Neural progenitor cell (in vitro differentiated cells): Measurements from ENCODE around the gene SEMA3B. TPM values are rescaled to one million over a fixed set of nuclear protein-coding genes. Genes with fewer than 3 reads are reported as not detected.
A peak's percentile ranks its signal among the peaks of the same experiment; 100 is the strongest.

Experiments
- DNase-seq: peaks from one replicate; pipeline ENCODE4 v3.0.0-alpha.2; 2016; ENCODE audit warnings: low spot score
- H2AFZ ChIP-seq: fragments of 200-600 bp; sonication (generic); replicated peaks from 2 replicates; pipeline ENCODE4 v1.6.1; 2016; ENCODE audit warnings: antibody characterized with exemption
- H3F3A ChIP-seq: fragments of 200-600 bp; sonication (generic); 2 replicates; pipeline ENCODE4 v1.6.1; 2016; ENCODE audit warnings: antibody characterized with exemption, low read depth
- H3K27ac ChIP-seq: fragments of 200-600 bp; sonication (generic); 2 replicates; pipeline ENCODE4 v1.5.1; 2016; ENCODE audit warnings: mild to moderate bottlenecking
- H3K27me3 ChIP-seq: fragments of 200-600 bp; sonication (generic); 2 replicates; pipeline ENCODE4 v1.6.1; 2016; ENCODE audit warnings: mild to moderate bottlenecking, moderate library complexity
- H3K36me3 ChIP-seq: fragments of 200-600 bp; sonication (generic); 2 replicates; pipeline ENCODE4 v1.5.1; 2016
- H3K4me1 ChIP-seq: fragments of 200-600 bp; sonication (generic); 2 replicates; pipeline ENCODE4 v1.6.1; 2016; ENCODE audit warnings: mixed run types
- H3K4me2 ChIP-seq: fragments of 200-600 bp; sonication (generic); 2 replicates; pipeline ENCODE4 v1.6.1; 2016
- H3K4me3 ChIP-seq: fragments of 200-600 bp; sonication (generic); 2 replicates; pipeline ENCODE4 v1.5.1; 2016
- H3K79me2 ChIP-seq: fragments of 200-600 bp; sonication (generic); 2 replicates; pipeline ENCODE4 v1.6.1; 2016; ENCODE audit warnings: low read depth
- H3K9ac ChIP-seq: fragments of 200-600 bp; sonication (generic); 2 replicates; pipeline ENCODE4 v1.6.1; 2016
- H3K9me3 ChIP-seq: fragments of 200-600 bp; sonication (generic); 2 replicates; pipeline ENCODE4 v1.5.1; 2016; ENCODE audit warnings: low read depth
- H4K20me1 ChIP-seq: fragments of 200-600 bp; sonication (generic); 2 replicates; pipeline ENCODE4 v1.6.1; 2016; ENCODE audit warnings: low read depth
- H3K27ac Mint-ChIP-seq: 3 replicates; pipeline ENCODE4 v1.8.0; 2021; ENCODE audit warnings: mixed read lengths
- H3K27me3 Mint-ChIP-seq: 2 replicates; pipeline ENCODE4 v1.8.0; 2022; ENCODE audit warnings: low read depth, mild to moderate bottlenecking, inconsistent platforms, moderate library complexity, mixed read lengths; ENCODE audit not compliant: insufficient read depth
- H3K36me3 Mint-ChIP-seq: 3 replicates; pipeline ENCODE4 v1.8.0; 2021; ENCODE audit warnings: mixed read lengths
- H3K4me1 Mint-ChIP-seq: 3 replicates; pipeline ENCODE4 v1.8.0; 2021; ENCODE audit warnings: mixed read lengths
- H3K4me3 Mint-ChIP-seq: 3 replicates; pipeline ENCODE4 v1.8.0; 2021; ENCODE audit warnings: mild to moderate bottlenecking, moderate library complexity, mixed read lengths
- H3K9me3 Mint-ChIP-seq: 3 replicates; pipeline ENCODE4 v1.8.0; 2020; ENCODE audit warnings: mixed read lengths
- EZH2 ChIP-seq: fragments of 200-600 bp; sonication (generic); IDR thresholded peaks from 2 replicates; pipeline ENCODE4 v1.6.1; 2017; ENCODE audit warnings: antibody characterized with exemption, mild to moderate bottlenecking, moderate library complexity
- EZH2phosphoT487 ChIP-seq: fragments of 200-600 bp; sonication (generic); IDR thresholded peaks from 2 replicates; pipeline ENCODE4 v1.6.1; 2017; ENCODE audit warnings: antibody characterized with exemption
- total RNA-seq: library from RNA; depleted of rRNA; stranded (reverse); fragments of >200 nt; gene quantifications from 2 replicates; pipeline ENCODE4 v1.2.3, GENCODE V29; 2015; ENCODE audit warnings: low replicate concordance
- TF ChIP-seq, protein P1 (sequence below): fragments of 200-600 bp; sonication (generic); IDR thresholded peaks from 2 replicates; pipeline ENCODE4 v1.5.1; 2017; ENCODE audit warnings: antibody characterized with exemption, mild to moderate bottlenecking

SEMA3B gene
- total RNA-seq, 1 donor from 2014 or later = 0.80 TPM

DNA sequence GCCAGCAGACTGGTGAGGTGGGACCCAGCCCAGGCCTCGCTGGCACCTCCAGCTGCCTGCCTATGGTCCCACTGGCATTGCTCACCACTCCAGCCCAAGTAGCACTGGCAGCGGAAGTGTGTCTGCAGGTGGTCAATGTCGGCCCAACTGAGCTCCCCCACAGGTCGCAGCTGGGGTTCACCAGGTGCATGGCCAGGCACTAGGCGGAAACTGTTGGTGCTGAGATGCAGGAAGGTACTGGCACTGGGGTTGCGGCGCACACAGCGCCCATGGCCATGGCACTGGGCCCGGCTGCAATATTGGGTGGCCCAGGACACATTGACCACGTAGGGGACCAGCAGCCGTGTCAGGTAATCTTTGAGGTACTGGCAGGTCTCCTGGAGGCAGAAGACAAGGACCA lies 49.2 kb downstream of the SEMA3B start:
- peaks cover 28% of the 10 kb centered on the region for H3K4me1 ChIP-seq
- no peak overlapping the region for H3K4me2 ChIP-seq
- H3K27ac ChIP-seq = no peak overlapping the region
- no peaks in the 10 kb centered on the region for H3K36me3 ChIP-seq
- H3F3A ChIP-seq = peaks cover 20% of the 10 kb centered on the region
- H3K9me3 ChIP-seq = no peaks in the 10 kb centered on the region
- Mint-ChIP-seq H3K27ac (peak overlapping the region; percentile 83), H3K4me3 (no peak overlapping the region), H3K4me1 (peaks cover 36% of the 10 kb centered on the region), H3K9me3 (peaks cover under 1% of the 10 kb centered on the region), H3K36me3 (peaks cover 41% of the 10 kb centered on the region), H3K27me3 (peaks cover 1% of the 10 kb centered on the region)
- no peak overlapping the region for H3K9ac ChIP-seq
- no peak overlapping the region for H3K4me3 ChIP-seq
- H3K27me3 ChIP-seq = no peaks in the 10 kb centered on the region
- peaks cover 36% of the 10 kb centered on the region for H4K20me1 ChIP-seq
- peaks cover 37% of the 10 kb centered on the region for H3K79me2 ChIP-seq
- no peak overlapping the region for H2AFZ ChIP-seq
- DNase-seq = no peak
- TF ChIP-seq, protein P1, sequence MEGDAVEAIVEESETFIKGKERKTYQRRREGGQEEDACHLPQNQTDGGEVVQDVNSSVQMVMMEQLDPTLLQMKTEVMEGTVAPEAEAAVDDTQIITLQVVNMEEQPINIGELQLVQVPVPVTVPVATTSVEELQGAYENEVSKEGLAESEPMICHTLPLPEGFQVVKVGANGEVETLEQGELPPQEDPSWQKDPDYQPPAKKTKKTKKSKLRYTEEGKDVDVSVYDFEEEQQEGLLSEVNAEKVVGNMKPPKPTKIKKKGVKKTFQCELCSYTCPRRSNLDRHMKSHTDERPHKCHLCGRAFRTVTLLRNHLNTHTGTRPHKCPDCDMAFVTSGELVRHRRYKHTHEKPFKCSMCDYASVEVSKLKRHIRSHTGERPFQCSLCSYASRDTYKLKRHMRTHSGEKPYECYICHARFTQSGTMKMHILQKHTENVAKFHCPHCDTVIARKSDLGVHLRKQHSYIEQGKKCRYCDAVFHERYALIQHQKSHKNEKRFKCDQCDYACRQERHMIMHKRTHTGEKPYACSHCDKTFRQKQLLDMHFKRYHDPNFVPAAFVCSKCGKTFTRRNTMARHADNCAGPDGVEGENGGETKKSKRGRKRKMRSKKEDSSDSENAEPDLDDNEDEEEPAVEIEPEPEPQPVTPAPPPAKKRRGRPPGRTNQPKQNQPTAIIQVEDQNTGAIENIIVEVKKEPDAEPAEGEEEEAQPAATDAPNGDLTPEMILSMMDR = no peak
- TF ChIP-seq EZH2 = no peak
- TF ChIP-seq EZH2phosphoT487 = no peak

DNA sequence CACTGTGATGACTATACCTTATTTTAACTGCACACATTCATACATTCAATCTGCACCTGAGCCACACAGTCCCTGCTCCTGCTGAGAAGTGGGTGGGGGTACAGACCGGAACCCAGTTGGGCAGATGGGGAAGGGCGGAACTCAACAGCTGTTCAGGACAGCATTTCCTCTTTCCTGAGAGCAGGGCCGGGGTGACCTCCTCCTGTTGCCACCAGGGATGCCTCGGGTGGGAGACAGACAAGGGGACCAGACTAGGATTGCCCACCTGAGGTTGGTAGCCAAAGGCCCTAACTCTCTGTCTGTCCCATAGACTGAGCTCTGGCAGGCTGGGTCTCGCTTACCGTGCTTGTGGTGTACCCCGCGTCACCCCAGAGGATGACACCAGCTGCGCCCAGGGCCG lies 49.7 kb downstream of the SEMA3B start:
- Histone ChIP-seq H3K27me3 (no peaks in the 10 kb centered on the region), H3F3A (peaks cover 21% of the 10 kb centered on the region), H2AFZ (no peak overlapping the region), H3K36me3 (no peaks in the 10 kb centered on the region), H3K4me3 (no peak overlapping the region), H3K27ac (no peak overlapping the region), H3K79me2 (peaks cover 37% of the 10 kb centered on the region), H3K4me2 (peak overlapping the region; percentile 88), H3K4me1 (peaks cover 28% of the 10 kb centered on the region), H4K20me1 (peaks cover 36% of the 10 kb centered on the region), H3K9me3 (no peaks in the 10 kb centered on the region), H3K9ac (no peak overlapping the region)
- DNase-seq = no peak
- Mint-ChIP-seq H3K27me3 (peaks cover 4% of the 10 kb centered on the region), H3K4me3 (peak overlapping the region; percentile 70), H3K27ac (peak overlapping the region; percentile 83), H3K36me3 (peaks cover 41% of the 10 kb centered on the region), H3K4me1 (peaks cover 40% of the 10 kb centered on the region), H3K9me3 (no peaks in the 10 kb centered on the region)
- no peak for TF ChIP-seq EZH2phosphoT487

DNA sequence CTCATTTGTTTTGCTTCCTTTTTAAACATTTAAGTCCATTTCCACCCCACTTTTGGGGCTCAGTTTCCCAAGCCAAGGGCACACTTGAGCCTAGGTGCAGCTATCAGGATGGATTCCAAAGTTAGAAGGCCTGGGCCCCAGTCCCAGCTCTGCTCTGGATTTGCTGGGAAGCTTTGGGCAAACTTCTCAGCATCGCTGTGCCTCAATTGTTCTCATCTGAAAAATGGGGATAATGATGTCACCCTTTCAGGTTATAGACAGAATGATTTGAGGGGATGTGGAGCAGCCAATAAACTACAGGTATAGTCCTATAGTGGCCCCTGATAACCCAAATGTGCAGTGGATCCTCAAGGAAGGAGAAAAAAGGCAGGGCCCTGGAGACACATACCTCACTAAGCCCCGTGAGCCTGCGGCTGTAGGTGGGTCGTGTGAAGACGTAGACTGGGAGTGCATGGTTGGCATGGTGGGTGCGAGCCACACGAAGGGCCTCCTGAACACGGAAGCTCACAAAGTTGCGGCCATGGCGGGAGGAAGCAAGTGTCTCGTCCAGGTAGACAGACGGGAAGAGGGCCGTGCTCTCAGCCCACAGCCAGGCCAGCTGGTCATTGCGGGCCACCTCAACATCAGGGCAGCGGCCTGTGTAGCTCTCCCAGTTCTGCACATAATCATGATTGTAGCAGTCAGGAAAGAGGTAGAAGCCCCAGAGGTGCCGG lies 50.4 kb downstream of the SEMA3B start:
- H2AFZ ChIP-seq = no peak overlapping the region
- H3K4me2 ChIP-seq = peak overlapping the region; percentile 88
- peaks cover 37% of the 10 kb centered on the region for H3K79me2 ChIP-seq
- no peak for DNase-seq
- Mint-ChIP-seq H3K36me3 (peaks cover 34% of the 10 kb centered on the region), H3K27me3 (peaks cover 4% of the 10 kb centered on the region), H3K27ac (no peak overlapping the region), H3K4me3 (peak overlapping the region; percentile 99), H3K9me3 (no peaks in the 10 kb centered on the region), H3K4me1 (peaks cover 43% of the 10 kb centered on the region)
- H3F3A ChIP-seq = peaks cover 26% of the 10 kb centered on the region
- H3K27me3 ChIP-seq = no peaks in the 10 kb centered on the region
- H4K20me1 ChIP-seq = peaks cover 36% of the 10 kb centered on the region
- H3K4me3 ChIP-seq = no peak overlapping the region
- no peak overlapping the region for H3K9ac ChIP-seq
- no peak overlapping the region for H3K27ac ChIP-seq
- no peaks in the 10 kb centered on the region for H3K36me3 ChIP-seq
- TF ChIP-seq EZH2 = no peak
- TF ChIP-seq, protein P1 = no peak
- no peak for TF ChIP-seq EZH2phosphoT487
- peaks cover 28% of the 10 kb centered on the region for H3K4me1 ChIP-seq
- no peaks in the 10 kb centered on the region for H3K9me3 ChIP-seq
